HG03520 (cell line): Measurements from ENCODE around the gene OSR1.

Experiments used
- ATAC-seq: cut with Tn5 transposase; IDR thresholded peaks from one replicate; pipeline ENCODE4 v1.9.1; 2021; ENCODE audit warnings: mild to moderate bottlenecking, moderate library complexity; ENCODE audit not compliant: unreplicated experiment

The OSR1 gene

DNA sequence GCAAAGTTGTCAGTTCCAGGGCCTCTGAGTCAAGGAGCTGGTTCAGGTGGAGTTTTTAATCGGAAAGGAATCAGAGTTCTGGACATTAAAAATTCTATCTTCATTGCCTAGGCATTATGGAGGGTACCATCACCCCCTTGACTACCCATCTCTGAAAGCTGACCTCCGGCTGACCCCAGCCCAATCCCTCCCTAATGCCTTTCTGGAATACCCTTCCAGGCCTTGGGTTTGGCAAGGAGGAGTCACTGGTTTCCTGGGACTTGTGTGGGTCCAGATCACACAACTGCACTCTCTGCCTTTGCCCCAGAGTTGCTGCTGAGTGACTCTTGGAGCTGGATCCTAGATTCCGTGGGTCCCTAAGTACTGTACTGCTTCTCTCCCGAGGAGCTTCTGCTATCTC, 1.0 kb upstream of the OSR1 start:
- ATAC-seq: no peak

DNA sequence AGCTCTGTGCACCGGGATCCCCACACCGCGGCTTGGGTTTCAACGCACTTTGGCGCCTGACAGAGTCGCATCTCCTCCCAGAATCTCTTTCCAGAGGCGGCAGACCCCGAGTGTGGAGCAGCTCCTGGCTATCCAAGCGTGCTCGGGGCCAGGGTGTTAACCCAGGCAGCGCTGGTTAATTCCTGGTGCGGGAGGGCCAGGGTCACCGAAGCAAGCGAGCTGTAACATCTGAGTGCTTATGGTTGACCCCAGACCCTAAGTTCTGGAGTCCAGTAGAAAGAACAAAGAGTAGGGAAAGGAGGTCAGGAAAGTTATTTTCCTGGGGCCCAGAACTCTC, 566 bp upstream of the OSR1 start:
- ATAC-seq: no peak

DNA sequence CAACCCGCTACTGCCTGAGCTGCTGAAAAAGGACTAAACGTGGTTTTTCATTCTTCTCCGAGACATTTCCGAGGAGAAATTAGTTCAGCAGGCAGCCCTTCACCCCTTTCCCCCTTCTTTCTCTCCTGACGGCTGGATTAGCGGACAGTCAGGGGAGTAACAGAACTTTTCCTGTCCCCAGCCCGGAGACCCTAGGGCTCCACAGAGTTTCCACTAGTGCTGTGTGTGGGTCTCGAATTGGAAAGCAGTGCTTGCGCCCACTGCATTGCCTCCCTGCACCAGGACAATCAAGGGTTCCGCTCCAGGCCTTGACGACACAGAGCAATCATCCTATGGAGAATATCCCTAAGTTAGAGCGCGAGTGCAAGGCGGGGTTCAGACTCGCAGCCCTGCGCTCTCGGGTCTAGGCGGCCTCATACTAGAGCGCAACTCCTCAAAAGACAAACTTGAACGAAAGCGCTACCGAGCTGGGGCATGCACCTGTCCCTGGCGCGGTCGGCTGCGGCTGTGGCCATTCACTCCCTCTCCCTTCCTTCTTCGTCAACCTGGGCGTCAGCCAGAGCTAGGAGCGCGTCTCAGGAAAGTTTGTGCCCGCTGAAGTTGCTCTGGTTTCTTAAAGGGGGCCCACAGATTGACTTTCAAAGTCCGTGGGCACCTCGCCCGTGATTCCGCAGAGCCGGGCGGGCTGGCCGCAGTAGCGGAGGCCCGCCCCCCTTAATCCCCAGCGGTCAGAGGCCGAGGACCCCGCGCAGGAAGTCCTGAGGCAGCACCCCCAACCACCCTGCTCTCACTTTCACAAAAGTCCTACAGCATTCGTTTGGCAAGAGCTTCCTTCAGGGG, 801 bp downstream of the OSR1 start:
- no peak for ATAC-seq

GRCh38 chr2:19356545-19357401, 1.6 kb downstream of the OSR1 start:
- no peak for ATAC-seq

GRCh38 chr2:19355931-19356544, 2.4 kb downstream of the OSR1 start:
- no peak for ATAC-seq

GRCh38 chr2:19355416-19355821, 3.0 kb downstream of the OSR1 start:
- no peak for ATAC-seq

- no peak for ATAC-seq
Measured at GRCh38 chr2:19355014-19355405, 3.4 kb downstream of the OSR1 start.

- ATAC-seq: no peak
Measured at GRCh38 chr2:19353721-19354050, 4.7 kb downstream of the OSR1 start.

- ATAC-seq: no peak
Measured at GRCh38 chr2:19352946-19353720, 5.3 kb downstream of the OSR1 start.

GRCh38 chr2:19351899-19352697, 6.3 kb downstream of the OSR1 start:
- no peak for ATAC-seq

DNA sequence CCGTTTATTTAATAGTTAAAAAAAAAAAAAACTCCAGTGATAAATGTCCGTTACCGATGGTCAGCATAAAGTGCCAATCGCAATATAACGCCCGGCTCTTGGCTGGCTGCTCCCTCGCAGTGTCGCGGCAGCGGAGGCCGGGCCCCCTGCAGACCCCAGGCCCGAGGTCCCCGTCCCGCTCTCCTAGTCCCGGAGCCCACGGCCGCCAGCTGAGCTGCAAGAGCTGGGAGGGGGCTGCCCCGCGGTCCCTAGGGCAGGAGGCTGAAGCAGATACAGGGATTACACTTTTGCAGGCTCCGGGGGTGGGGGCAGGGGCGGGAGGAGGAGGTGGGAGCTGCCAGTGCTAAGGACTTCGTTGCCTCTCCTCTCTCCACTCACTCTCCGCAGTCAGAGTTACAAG, 6.9 kb downstream of the OSR1 start:
- ATAC-seq: no peak

DNA sequence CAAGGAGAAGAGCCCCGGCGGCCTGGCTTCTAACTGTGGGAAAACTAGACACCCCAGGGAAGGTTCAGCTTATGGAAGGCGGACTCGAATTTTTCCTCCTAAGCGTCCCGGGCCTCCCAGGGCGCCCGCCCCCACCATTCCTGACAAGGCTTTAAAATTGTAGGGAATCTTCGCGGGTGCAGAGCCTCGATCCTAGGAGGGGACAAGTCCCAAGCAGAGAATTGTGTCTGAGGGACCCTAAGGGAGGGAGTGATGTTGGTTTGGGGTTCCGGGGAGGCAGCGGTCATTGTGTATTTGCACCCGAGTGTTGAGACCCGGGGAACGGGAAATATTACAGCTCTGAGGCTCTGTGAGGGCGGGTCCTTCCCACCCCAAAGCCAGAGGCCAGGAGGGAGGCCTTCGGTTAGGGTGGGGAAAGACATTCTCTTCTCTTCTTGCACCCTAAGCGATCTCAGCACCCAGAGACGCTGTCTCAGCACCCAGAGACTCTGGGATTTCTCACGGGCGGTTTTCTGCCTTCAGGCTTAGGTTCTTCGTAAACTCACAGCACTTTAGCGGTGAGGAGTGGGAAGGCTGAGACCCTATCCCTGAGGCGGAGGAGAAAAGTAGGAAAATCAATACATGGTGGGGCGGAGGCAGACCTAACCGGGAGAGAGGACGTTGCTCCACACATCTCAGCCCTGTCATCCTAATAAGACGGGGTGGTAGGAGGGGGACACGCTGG, 7.6 kb downstream of the OSR1 start:
- no peak for ATAC-seq

DNA sequence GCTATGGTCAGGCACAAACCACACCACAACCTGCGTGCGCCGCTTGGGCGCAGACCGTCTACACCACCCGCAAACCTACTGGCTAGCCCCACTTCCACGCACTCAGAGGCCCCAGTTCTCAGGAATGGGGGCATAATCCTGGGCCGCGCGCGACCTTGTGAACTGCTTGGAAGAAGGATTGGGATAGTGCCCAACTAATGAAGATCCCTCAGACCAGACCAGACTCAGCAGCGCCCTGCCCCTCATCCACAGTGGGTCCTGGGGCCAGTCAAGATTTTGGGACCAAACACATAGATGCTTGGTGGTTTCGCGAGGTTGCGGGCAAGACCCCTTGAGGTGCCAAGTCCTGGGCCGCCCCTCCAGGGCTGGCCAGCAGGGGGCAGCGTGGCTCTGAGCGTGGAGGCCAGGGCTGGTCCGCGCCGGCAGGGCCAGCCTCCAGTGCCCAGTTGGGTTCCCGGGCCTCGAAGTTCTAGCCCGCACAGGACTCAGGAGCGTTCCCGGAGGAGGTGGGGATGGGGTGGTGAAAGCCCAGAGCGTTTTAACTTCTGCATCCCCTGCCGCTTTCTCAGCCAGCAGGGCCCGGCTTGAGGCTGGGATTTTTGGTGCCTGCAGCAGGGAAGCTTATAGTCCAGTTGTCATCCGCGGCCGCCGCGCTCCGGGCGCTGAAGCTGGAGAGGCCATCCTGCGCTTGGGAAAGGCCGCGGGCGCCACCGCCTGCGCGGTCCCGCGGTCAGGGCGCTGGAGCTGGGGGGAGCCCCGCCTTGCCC, 8.3 kb downstream of the OSR1 start:
- no peak for ATAC-seq

DNA sequence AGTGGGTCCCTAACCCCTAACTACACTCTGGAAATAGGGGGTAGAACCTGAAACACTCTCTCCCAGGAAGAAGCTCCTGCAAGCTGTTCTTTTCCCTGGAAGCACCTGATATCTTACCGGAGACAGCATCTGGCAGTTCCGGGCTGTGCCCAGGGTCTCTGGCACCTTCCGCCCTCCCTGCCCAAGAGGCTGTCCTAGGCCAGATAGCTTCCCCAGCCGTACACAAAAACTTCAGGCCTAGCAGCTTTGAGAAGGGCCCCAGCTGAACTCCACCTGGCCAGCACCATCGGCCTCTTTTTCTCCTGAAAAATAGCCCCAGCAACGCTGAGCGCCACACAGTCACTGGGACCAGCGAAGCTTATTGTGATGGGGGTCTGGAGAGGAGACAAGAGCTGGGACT, 9.7 kb downstream of the OSR1 start:
- ATAC-seq: no peak

- peak; percentile 88 for ATAC-seq
Measured at GRCh38 chr2:19347619-19348562, 10.5 kb downstream of the OSR1 start.

- ATAC-seq: peak; percentile 4
Measured at GRCh38 chr2:19346983-19347618, 11.3 kb downstream of the OSR1 start.

DNA sequence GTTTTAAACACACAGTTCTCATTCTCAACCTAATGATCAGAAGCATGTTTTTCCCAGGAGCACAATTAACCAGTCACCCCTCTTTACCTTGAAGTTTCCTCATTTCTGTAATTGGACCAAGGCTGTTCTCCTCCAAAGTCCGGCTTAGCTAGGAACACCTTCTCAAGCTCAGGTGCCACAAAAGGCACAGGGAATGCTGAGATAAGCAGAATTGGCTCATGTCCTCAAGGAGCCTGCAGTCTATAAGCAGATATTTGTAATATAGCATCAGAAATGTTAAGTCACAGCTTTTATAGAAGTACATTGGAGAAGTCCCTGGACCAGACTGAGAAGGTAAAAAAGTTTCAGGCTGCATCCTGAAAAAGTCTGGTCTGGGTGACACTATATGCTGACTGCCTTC, 20.7 kb downstream of the OSR1 start:
- no peak for ATAC-seq
